Measurements from ENCODE around the gene PAFAH2. TPM values are rescaled to one million over a fixed set of nuclear protein-coding genes. Genes with fewer than 3 reads are reported as not detected.

Gene PAFAH2
- total RNA-seq, 1 experiment from 2014 or later, result 12.4 TPM

GRCh38 chr1:25990251-25990650, 7.6 kb downstream of the PAFAH2 start:
- no peak for DNase-seq
- Histone ChIP-seq H3K79me2 (ENCODE audit: insufficient read depth, low read length) (no peaks in the 10 kb centered on the region), H2BK20ac (ENCODE audit: low read depth, low read length, poor library complexity, severe bottlenecking) (no peak overlapping the region), H3K4me2 (ENCODE audit: insufficient read depth, insufficient read length, low read length) (no peak overlapping the region), H2BK15ac (ENCODE audit: low read depth, low read length) (no peak overlapping the region), H3K56ac (ENCODE audit: insufficient read length, low read depth, low read length) (no peak overlapping the region), H3K27ac (ENCODE audit: insufficient read length, low read depth, low read length) (no peak overlapping the region), H2AK5ac (ENCODE audit: insufficient read length, low read length) (no peak overlapping the region), H2AFZ (ENCODE audit: low read length) (no peak overlapping the region), H3K23ac (ENCODE audit: insufficient read length, low read depth, low read length) (no peak overlapping the region), H3K9ac (ENCODE audit: extremely low read depth, insufficient read length, low read length) (no peak overlapping the region), H4K91ac (ENCODE audit: insufficient read length, low read depth, low read length) (no peak overlapping the region), H3K9me3 (ENCODE audit: control insufficient read depth, low read depth, low read length) (no peaks in the 10 kb centered on the region), H3K4ac (ENCODE audit: low read depth, low read length) (no peak overlapping the region), H3K79me1 (ENCODE audit: insufficient read depth, low read depth, low read length, poor library complexity, severe bottlenecking) (no peaks in the 10 kb centered on the region), H3K23me2 (ENCODE audit: insufficient read length, low read depth, low read length, poor library complexity, severe bottlenecking) (no peaks in the 10 kb centered on the region), H2BK12ac (ENCODE audit: insufficient read length, low read depth, low read length) (no peak overlapping the region), H2BK120ac (ENCODE audit: low read depth, low read length, poor library complexity, severe bottlenecking) (no peak overlapping the region), H3T11ph (ENCODE audit: low read length) (no peak overlapping the region), H4K8ac (replicated peaks; ENCODE audit: insufficient read length, low read depth, low read length) (no peak overlapping the region), H3K14ac (ENCODE audit: insufficient read depth, low read length) (no peak overlapping the region), H3K4me1 (ENCODE audit: insufficient read depth, low read length) (no peaks in the 10 kb centered on the region), H4K5ac (ENCODE audit: insufficient read length, low read depth, low read length) (no peak overlapping the region), H4K20me1 (ENCODE audit: control insufficient read depth, insufficient read depth, insufficient read length) (no peaks in the 10 kb centered on the region), H3K27me3 (ENCODE audit: insufficient read depth, low read length) (no peaks in the 10 kb centered on the region), H2BK5ac (ENCODE audit: insufficient read length, low read length) (no peak overlapping the region), H3K18ac (ENCODE audit: insufficient read length, low read depth, low read length) (no peak overlapping the region)
- Mint-ChIP-seq H3K27me3 (ENCODE audit: low read depth) (no peaks in the 10 kb centered on the region), H3K27ac (no peak overlapping the region), H3K4me1 (peaks cover 14 to 17% of the 10 kb centered on the region in 2 experiments), H3K36me3 (ENCODE audit: insufficient read depth in 1 of 3, low read depth in 3 of 3) (peaks cover 6 to 20% (median 14%) of the 10 kb centered on the region in 3 experiments; a peak in 6 of 7 replicates), H3K9me3 (no peaks in the 10 kb centered on the region), H3K4me3 (no peak overlapping the region)
- TF ChIP-seq CTCF (conservative IDR thresholded peaks at IDR 0.05), result no peak
- WGBS (ENCODE audit: extremely low coverage, insufficient read length, low lambda C conversion rate), result no CpG with 5 or more reads among the region's 6 CpGs

Data from H9 (cell line).